HG03354 (cell line): ENCODE results near the gene DDX39B.
"Not testable (repeated sequence)": the region's sequence is repeated elsewhere in the genome, so short reads cannot be mapped to it uniquely, and the experiment has no call there.

ENCODE experiments used
- ATAC-seq: cut with Tn5 transposase; IDR thresholded peaks from one replicate; pipeline ENCODE4 v1.9.1; 2021; ENCODE audit warnings: mild to moderate bottlenecking; ENCODE audit not compliant: unreplicated experiment, poor library complexity, severe bottlenecking

Gene DDX39B

DNA sequence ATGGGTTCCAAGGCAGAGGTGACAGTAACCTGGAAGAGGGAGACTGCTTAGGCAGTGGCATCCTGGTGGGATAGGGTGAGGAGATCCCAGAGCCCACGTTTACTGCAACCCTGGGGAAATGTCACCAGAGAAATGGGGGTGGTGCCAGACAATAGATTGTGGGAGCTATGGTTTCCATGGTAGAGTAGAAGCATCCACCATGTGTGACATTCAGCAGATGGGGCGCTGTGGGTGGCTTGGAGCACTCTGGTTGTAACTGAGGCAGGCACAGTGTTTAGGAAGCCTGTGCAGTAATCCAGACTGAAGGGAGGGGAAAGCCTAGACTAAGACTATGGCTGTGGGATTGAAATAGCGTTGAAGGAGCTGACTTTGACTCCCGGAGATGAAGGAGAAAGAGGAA is 45.0 kb downstream of the DDX39B start:
- ATAC-seq, result not testable (repeated sequence)

DNA sequence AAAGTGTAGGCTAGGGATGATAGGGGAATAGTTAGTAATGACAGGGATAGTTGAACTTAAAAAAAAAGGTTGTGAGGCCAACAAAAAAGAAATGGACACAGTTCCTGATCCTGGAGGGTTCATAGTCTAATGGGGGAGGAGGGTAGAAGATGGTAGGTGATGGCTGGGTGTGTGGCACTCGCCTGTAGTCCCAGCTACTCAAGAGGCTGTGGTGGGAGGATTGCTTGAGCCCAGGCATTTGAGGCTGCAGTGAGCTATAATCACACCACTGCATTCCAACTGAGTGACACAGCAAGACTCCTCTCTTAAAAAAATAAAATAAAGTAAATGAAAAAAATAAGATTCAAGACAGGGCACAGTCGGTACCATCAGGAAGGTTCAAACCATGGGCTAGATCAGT is 46.2 kb downstream of the DDX39B start:
- ATAC-seq, result no peak

DNA sequence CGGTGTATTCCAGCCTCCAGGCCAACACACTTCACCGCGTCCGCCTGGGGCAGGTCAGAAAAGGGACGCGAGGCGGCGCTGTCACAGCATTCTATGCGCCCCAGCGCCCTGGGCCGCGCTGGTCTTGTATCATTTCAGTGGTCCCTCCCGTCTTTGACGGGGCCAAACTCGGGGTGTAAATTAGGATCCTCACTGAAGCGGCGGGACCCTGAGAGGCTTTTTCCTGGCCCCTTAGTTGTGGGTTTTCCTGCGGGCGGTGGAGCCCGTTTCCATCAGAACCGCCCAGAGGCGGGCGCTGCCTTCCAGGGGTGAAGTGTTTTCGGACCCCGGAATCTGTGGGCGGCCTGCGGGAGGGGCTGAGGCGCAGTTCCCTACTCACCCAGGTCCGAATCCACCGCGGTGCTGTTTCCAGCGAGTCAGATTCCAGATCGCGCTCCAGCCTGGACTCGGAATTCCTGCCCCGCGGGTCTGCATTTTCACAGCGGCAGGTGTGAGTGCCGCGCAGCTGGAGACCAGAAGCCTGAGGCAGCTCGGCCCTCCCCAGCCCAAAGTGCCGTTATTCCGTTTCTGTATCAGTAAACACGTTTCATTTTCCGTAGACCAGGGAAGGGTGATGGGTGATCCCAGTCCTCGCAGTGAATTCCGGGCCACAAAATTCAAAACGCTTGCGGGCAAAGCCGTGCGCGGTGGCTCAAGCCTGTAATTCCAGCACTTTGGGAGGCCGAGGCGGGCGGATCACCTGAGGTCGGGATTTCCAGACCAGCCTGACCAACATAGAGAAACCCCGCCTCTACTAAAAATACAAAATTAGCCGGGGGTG is 47.7 kb downstream of the DDX39B start:
- ATAC-seq, result peak; percentile 37

DNA sequence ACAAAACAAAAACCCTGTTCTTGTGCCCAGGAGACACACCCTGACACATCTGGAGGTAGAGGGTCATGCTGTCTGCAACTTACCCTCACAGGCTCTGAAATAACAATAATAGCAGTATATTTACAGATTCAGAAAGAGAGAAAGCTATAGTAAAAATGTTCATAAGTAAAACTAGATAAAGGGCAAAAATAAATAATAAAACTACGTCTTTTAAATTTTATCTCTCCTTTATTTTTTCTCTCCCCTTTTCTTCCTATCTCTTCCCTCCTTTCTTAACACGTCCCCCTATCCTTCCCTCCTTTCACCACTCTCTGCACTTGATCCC is 48.3 kb downstream of the DDX39B start:
- not testable (repeated sequence) for ATAC-seq

DNA sequence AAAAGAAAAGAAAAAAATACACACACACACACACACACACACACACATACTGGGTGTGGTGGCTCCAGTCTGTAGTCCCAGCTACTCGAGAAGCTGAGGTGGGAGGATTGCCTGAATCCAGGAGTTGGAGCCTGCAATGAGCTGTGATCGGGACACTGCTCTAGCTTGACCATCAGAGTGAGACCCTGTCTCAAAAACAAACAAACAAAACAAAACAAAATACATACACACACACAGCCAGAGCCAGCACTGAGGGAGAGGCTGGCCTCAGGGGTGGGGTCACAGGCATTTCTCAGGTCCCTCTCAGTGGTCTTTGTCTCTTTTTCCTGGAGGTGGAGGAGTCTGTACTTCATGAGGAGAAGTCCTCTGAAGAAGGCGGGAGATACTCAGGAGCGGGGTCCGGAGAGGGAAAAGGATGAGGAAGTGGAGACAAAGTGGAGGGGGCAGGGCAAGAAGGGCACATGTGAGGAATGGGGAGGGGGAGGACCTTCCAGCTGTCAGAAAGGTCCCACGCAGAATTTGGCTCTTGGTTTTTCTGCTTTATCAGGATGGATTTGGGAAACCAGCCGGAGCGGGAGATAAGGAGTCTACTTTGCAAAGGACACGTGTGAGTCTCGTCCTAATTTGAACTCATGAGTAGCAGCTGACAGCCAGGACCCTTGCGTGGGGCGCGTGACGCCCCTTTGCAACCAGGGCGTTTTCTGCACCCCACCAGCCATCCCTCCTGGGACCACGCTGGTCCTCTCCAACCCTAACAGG is 51.5 kb downstream of the DDX39B start:
- no peak for ATAC-seq

DNA sequence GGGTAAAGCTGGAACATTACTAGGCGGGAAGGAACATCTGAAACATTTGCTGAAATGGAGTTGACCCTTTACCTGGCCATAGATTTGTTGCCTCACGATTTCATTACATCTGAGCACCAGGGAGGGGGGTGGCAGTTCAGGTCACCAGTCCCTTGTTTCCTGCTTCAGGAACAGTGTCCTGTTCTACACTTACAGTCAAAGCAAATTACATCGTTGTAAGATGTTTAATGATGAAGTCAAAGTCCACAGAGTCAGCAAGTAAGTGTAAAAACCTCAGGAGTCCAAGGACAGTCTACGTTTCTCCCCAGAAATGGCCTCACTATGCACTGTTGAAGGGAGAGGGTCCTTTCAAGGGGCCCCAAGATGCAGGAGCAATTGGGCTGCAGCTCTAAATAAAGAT is 52.7 kb downstream of the DDX39B start:
- ATAC-seq, result no peak

DNA sequence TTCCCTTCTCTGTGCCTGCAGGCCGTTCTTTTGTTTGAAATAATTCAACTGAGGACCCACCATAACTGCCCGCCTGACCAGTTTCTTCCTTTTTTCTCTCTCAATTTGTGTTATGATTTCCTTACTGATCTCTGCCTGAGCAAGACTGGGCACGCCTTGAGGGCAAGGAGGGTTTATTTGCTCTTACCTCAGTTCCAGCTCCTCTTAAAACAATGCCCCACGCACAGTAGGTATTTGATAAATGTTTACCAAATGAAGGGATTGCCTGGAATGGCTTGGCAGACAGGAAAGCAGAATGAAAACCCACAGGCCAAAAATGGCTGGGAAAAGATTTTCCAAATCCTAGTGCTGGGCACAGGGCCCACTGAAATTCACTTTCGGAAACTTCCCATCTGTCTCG is 54.1 kb downstream of the DDX39B start:
- ATAC-seq, result not testable (repeated sequence)

DNA sequence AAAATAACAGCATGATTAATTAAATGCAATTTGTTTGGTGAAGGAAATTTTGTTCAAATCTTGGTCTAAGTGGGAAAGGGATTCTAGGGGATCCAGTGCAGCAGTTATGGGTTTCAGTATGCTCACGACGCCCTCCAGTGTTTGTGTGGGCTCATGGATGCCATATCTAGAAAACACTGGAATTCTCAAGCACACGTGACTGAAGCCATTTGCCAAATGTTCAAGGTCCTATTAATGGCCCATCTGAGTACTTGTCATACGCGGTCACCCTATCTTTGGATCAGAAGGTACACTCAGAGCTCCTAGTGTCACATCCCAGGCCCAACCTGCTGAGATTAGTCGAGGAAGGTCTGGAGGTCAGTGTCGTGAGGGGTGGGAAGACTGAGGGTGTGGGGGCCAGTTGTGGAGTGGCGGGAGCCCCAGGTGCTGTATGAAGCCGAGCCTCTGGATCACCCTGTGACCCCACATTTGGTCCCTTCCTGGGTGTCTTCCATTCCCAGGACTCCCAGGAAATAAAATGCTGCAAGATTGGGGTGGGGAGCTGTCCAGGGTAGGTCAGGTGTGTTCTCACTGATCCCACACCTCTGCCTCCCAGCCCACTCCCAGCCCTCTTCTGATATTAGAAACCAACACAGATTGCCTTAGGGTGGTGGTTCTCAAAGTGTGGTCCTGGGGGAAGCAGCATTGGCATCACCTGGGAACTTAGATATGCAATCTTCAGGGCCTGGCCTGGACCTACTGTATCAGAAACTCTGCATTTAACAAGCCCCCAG is 55.6 kb downstream of the DDX39B start:
- not testable (repeated sequence) for ATAC-seq

DNA sequence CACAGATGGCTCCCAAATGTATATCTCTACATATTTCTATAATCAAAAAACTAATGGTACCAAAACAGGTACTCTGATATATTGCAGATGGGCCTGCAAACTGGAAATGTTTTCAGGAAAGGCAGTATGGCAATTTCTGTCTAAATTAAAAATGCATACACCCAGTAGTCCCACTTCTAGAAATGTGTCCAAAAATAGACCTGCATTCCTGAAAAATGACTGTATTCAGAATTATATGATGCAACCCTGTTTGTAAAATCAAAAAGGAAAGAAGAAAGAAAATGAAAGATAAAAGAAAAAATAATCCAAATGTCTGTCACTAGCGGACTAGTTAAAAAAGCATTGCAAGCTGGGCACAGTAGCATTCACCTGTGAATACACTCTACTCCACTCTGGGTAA is 56.7 kb downstream of the DDX39B start:
- no peak for ATAC-seq

DNA sequence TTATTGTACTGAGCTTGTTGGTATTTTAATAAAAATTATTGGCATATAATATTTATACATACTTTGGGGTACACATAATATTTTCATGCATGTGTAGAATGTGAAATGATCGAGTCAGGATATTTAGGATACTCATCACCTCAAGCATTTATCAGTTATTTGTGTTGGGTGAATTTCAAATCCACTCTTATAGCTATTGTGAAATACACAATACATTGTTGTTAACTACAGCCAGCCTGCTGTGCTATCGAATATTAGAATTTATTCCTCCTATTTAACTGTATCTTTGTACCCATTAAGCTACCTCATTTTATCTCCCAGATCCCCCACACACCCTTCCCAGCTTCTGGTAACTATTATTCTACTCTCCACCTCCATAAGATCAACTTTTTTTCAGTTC is 58.4 kb downstream of the DDX39B start:
- no peak for ATAC-seq

DNA sequence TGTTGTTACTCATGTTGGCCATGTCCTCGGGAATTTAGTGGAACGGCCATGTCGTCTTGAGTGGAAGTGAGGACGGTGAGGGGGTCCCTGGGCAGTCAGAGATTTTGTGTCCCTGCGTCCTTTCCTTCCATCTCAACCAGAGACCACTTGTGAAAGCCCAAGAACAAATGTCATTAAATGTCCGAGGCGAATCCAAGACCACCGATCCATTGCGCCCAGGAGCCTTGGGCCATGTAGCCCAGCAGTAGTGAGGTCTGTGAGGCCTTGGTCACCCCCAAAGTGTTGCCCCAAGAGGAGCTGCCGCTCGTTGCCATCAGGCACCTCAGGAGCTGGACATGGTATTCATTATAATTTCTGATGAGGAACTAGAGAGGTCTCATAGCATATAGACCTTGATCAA is 61.2 kb downstream of the DDX39B start:
- ATAC-seq, result no peak
